Head of caudate nucleus (tissue), 42 donors: ENCODE measurements around the gene SHISA7.

ENCODE experiments used
- DNase-seq, 42 donors: peaks; one replicate each; pipeline versions ENCODE4 v3.0.0 to v3.0.0-alpha.2; 2020 to 2021; ENCODE audit warnings: mixed read lengths in 7 of 42
- intact Hi-C: fragments of 100-400 bp; cut with DNase I; formaldehyde crosslinking; loops from one replicate; pipeline ENCODE4 v1.15.0; 2022

Gene SHISA7

GRCh38 chr19:55482967-55483705 is 40.0 kb upstream of the SHISA7 start:
- no peak for DNase-seq
- intact Hi-C loops: no loop called here

GRCh38 chr19:55482156-55482961 is 39.3 kb upstream of the SHISA7 start:
- intact Hi-C loops: no loop called here
- no peak for DNase-seq

DNA sequence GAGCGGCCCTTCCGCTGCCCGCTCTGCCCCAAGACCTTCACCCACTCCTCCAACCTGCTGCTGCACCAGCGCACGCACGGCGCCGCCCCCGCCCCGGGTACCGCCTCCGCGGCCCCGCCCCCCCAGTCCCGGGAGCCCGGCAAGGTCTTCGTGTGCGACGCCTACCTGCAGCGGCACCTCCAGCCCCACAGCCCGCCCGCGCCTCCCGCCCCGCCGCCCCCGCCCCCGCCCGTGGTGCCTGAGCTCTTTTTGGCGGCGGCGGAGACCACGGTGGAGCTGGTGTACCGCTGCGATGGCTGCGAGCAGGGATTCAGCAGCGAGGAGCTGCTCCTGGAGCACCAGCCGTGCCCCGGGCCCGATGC is 38.7 kb upstream of the SHISA7 start:
- intact Hi-C loops: no loop called here
- DNase-seq: no peak

DNA sequence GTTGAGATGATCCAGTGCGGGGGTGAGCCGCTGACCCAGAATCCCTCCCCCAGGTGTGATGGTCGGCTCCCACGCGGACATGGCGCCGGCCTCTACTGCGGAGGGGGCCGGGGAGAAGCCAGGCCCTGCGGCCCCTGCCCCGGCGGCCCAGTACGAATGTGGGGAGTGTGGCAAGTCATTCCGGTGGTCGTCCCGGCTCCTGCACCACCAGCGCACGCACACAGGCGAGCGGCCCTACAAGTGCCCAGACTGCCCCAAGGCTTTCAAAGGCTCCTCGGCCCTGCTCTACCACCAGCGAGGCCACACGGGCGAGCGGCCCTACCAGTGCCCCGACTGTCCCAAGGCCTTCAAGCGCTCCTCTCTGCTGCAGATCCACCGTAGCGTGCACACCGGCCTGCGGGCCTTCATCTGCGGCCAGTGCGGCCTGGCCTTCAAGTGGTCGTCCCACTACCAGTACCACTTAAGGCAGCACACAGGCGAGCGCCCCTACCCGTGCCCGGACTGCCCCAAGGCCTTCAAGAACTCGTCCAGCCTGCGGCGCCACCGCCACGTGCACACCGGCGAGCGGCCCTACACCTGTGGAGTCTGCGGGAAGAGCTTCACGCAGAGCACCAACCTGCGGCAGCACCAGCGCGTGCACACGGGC is 38.2 kb upstream of the SHISA7 start:
- intact Hi-C loops: no loop called here
- no peak for DNase-seq

- intact Hi-C loops: no loop called here
- DNase-seq: no peak
Observed at GRCh38 chr19:55479451-55480230, 36.5 kb upstream of the SHISA7 start.

DNA sequence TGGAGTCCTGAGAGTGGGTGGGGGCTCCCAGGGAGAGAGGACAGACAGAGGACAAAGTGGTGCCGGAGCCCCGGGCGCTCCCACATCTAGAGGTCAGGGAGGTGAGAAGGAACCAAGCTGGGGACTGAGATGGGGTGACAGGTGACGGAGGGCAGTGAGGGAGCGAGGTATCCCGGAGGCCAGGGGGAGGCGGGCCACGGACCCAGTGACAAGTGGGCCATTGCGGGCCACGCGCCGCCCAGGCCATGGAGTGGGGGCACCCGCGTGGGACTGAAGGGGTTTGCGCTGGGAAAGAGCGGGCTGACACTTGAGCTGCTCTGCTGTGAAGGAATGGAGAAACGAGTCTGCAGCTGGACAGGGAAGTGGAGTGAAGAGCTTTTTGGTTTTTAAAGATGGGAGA is 35.9 kb upstream of the SHISA7 start:
- intact Hi-C loops: no loop called here
- DNase-seq: no peak

GRCh38 chr19:55478364-55478763 is 35.3 kb upstream of the SHISA7 start:
- intact Hi-C loops: no loop called here
- DNase-seq: peak in 1 of 42 donors; percentile 29

GRCh38 chr19:55477905-55478304 is 34.8 kb upstream of the SHISA7 start:
- no peak for DNase-seq
- intact Hi-C loops: no loop called here

GRCh38 chr19:55476100-55476775 is 33.1 kb upstream of the SHISA7 start, which contains the start of gene ZNF628:
ZNF628 (plus strand) TSS chr19:55476617; CDS start chr19:55479911, 3,294 bp downstream.
- intact Hi-C loops: no loop called here
- peak; percentile 99 to 100 (median 100) for DNase-seq

GRCh38 chr19:55474269-55475265 is 31.5 kb upstream of the SHISA7 start:
- intact Hi-C loops: no loop called here
- DNase-seq: no peak

DNA sequence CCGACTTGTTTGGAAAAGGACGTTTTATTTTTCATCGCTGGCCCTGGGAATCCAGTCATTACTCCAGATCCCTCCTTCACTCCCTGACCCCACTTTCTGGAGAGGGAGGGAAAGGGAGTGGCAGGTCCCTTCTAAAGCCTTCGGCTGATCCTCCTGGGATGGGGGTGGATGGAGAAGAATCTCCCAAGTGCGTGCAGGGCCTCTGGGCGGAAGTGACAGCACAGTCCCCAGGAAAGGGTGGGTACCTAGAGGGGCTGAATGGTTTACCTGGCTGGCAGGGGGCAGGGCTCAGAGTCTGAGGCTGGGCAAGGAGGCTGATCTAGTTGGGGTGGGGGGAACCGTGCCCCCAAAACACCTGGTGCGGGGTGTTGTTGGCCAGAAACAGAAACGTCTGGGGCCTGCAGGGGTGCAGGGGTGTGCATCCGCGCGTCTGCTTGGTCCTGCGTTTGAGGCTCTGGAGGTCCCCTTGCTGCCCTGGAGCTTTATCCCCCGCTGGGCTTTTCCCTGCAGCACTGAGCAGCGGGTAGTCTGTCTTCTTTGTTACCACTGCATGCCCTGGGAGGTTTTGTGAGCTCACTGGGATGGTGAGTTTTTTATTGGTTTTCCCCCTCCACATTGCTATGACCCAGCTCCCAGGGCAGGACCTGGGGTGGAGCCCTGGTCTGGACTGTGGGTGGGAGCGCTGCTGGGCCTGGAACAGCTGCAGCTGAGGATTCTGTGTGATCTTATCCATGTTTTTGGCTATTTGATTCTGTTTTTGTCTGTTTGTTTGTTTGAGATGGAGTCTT is 30.3 kb upstream of the SHISA7 start:
- no peak for DNase-seq
- intact Hi-C loops: no loop called here

- DNase-seq: no peak
- intact Hi-C loops: no loop called here
Observed at GRCh38 chr19:55472463-55472862, 29.4 kb upstream of the SHISA7 start.

DNA sequence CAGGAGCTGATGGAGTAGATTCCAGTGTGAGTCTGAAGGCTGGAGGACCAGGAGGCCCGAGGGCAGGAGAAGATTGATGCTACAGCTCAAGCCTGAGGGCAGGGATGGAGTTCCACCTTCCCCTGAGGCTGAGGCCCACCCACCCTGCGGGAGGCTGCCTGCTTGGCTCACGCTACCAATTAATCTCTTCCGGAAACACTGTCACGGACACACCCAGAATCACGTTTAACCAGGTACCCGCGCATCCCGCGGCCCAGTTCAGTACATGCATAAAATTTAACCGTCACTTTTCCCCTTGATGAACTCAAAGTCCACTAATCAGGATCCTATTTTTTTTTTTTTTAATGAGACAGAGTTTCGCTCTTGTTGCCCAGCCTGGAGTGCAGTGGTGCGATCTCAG is 28.2 kb upstream of the SHISA7 start:
- DNase-seq: no peak
- intact Hi-C loops: no loop called here

- intact Hi-C loops: loop anchor here (5.0 kb wide), 1 partner anchor 34 kb away; no protein-coding TSS in a partner anchor
- DNase-seq: no peak
Observed at GRCh38 chr19:55468054-55468393, 24.9 kb upstream of the SHISA7 start.

GRCh38 chr19:55467236-55468053 is 24.3 kb upstream of the SHISA7 start:
- DNase-seq: peak in 35 of 42 donors; percentile 27 to 87 (median 69)
- intact Hi-C loops: loop anchor here (5.0 kb wide), 1 partner anchor 35 kb away; no protein-coding TSS in a partner anchor

- intact Hi-C loops: loop anchor here (5.0 kb wide), 1 partner anchor 36 kb away; no protein-coding TSS in a partner anchor
- DNase-seq: no peak
Observed at GRCh38 chr19:55466241-55466614, 23.1 kb upstream of the SHISA7 start.
